ENCODE data around the gene CACNA1G.
A peak's percentile ranks its signal among the peaks of the same experiment; 100 is the strongest.

The CACNA1G gene

DNA sequence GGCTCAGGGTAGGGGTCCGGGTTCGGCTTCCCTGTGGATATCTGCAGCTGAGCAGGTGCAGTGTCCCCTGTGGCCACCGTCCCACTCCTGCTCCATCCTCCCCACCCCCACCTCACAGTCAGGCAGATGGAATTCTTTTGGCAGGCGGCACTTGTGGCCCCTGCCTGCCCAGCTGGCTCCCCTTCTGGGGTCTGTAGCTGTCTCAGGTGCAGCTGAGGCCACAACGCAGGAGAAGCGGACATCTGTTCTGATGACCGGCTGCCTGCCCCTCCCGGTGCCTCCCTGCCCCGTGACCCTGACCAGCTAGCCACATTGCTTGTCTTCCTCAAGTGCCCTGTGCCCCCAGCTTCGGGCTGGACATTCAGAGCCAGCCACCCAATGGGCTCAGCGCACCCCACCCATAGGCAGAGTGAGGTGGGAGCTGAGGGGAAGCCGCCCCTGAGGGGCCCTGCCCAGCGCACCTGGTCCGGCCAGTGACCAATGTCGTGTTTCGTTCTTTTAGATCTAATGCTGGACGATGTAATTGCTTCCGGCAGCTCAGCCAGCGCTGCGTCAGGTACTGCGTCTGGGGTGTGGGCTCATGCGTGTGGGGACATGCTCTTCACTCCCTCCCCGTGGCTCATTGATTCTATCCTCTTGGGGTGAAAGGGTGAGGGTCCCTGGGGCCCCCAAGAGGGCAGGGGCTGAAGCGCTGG, 49.0 kb downstream of the CACNA1G start:
- no peak overlapping the region for H3K27ac ChIP-seq (replicated peaks; ENCODE audit: low read length)
- no peaks in the 10 kb centered on the region for H3K27me3 ChIP-seq (ENCODE audit: control insufficient read depth in 3 of 3, insufficient read depth in 3 of 3, low read depth in 1 of 3, low read length in 3 of 3)
- H4K91ac ChIP-seq (ENCODE audit: low read depth, low read length, poor library complexity) = peak overlapping the region; percentile 76
- peak overlapping the region; percentile 71 for H3K23ac ChIP-seq (ENCODE audit: low read depth, low read length, poor library complexity)
- H2BK5ac ChIP-seq (ENCODE audit: low read length) = peak overlapping the region; percentile 73
- no peaks in the 10 kb centered on the region for H3K36me3 ChIP-seq (replicated peaks in 1 of 2; ENCODE audit: control insufficient read depth in 2 of 2, insufficient read depth in 2 of 2, low read length in 2 of 2)
- DNase-seq (ENCODE audit: low spot score) = no peak
- no peaks in the 10 kb centered on the region for H3K9me3 ChIP-seq (replicated peaks in 1 of 2; ENCODE audit: control insufficient read depth in 2 of 2, insufficient read depth in 1 of 2, low read depth in 1 of 2, low read length in 2 of 2)
- no peak overlapping the region for H2AFZ ChIP-seq (ENCODE audit: low read length)
- no CpG with 5 or more reads among the region's 24 CpGs for WGBS, 2 donors (ENCODE audit: extremely low coverage in 2 of 2, insufficient read length in 2 of 2, insufficient replicate concordance in 1 of 2)
- peaks cover 6 to 14% of the 10 kb centered on the region in 2 donors for H3K4me1 ChIP-seq (ENCODE audit: control insufficient read depth in 2 of 2, insufficient read depth in 1 of 2, low read depth in 1 of 2, low read length in 2 of 2)
- H3K4me2 ChIP-seq (ENCODE audit: insufficient read depth, low read length, poor library complexity, severe bottlenecking) = no peak overlapping the region
- no peak overlapping the region for H3K14ac ChIP-seq (ENCODE audit: low read length)
- no peak overlapping the region for H2BK120ac ChIP-seq (ENCODE audit: low read depth, low read length)
- peak overlapping the region; percentile 50 for H3K9ac ChIP-seq (ENCODE audit: low read depth, low read length, poor library complexity)
- peak overlapping the region; percentile 92 for H2BK15ac ChIP-seq (ENCODE audit: low read length)
- peak overlapping the region; percentile 89 for H3K18ac ChIP-seq (ENCODE audit: low read length)
- H3K79me1 ChIP-seq (ENCODE audit: low read depth, low read length) = no peaks in the 10 kb centered on the region
- H2AK5ac ChIP-seq (ENCODE audit: low read depth, low read length) = peak overlapping the region; percentile 95
- no peak overlapping the region for H2BK12ac ChIP-seq (ENCODE audit: low read length)
- peak overlapping the region; percentile 7 for H4K8ac ChIP-seq (ENCODE audit: low read depth, low read length)
- H3K4ac ChIP-seq (ENCODE audit: low read length) = peak overlapping the region; percentile 45
- no peak overlapping the region for H3K4me3 ChIP-seq (ENCODE audit: low read length in 2 of 2)

DNA sequence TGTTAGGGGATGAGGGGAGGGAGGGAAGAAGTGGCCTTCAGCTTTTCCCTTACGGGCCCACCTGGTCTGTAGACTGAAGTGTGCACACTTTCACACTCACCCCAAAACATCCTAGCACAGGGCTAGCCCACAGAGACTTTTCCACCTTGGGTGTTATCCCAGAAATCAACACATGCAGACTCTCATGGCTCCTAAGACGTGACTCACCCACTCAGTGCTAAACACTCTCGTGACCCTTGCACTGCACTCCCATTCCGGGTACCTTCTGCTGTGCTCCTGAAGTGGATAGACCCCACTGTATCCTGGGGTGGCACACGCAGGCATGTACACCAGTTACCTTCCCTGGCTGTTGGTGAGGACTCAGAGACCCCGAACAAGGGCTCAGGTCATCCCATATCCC, 51.1 kb downstream of the CACNA1G start:
- no peak overlapping the region for H4K91ac ChIP-seq (ENCODE audit: low read depth, low read length, poor library complexity)
- WGBS, 2 donors (ENCODE audit: extremely low coverage in 2 of 2, insufficient read length in 2 of 2, insufficient replicate concordance in 1 of 2) = no CpG with 5 or more reads among the region's 6 CpGs
- no peak overlapping the region for H3K4me2 ChIP-seq (ENCODE audit: insufficient read depth, low read length, poor library complexity, severe bottlenecking)
- H3K14ac ChIP-seq (ENCODE audit: low read length) = no peak overlapping the region
- H3K23ac ChIP-seq (ENCODE audit: low read depth, low read length, poor library complexity) = no peak overlapping the region
- no peak overlapping the region for H2AK5ac ChIP-seq (ENCODE audit: low read depth, low read length)
- no peak overlapping the region for H3K4me3 ChIP-seq (ENCODE audit: low read length in 2 of 2)
- peak overlapping the region; percentile 84 for H2BK15ac ChIP-seq (ENCODE audit: low read length)
- H2BK5ac ChIP-seq (ENCODE audit: low read length) = peak overlapping the region; percentile 26
- H3K27me3 ChIP-seq (ENCODE audit: control insufficient read depth in 3 of 3, insufficient read depth in 3 of 3, low read depth in 1 of 3, low read length in 3 of 3) = no peaks in the 10 kb centered on the region
- H2BK12ac ChIP-seq (ENCODE audit: low read length) = no peak overlapping the region
- no peaks in the 10 kb centered on the region for H3K9me3 ChIP-seq (replicated peaks in 1 of 2; ENCODE audit: control insufficient read depth in 2 of 2, insufficient read depth in 1 of 2, low read depth in 1 of 2, low read length in 2 of 2)
- no peak overlapping the region for H3K9ac ChIP-seq (ENCODE audit: low read depth, low read length, poor library complexity)
- H2AFZ ChIP-seq (ENCODE audit: low read length) = no peak overlapping the region
- no peak for DNase-seq (ENCODE audit: low spot score)
- no peak overlapping the region for H3K27ac ChIP-seq (replicated peaks; ENCODE audit: low read length)
- peaks cover 6 to 14% of the 10 kb centered on the region in 2 donors for H3K4me1 ChIP-seq (ENCODE audit: control insufficient read depth in 2 of 2, insufficient read depth in 1 of 2, low read depth in 1 of 2, low read length in 2 of 2)
- H4K8ac ChIP-seq (ENCODE audit: low read depth, low read length) = no peak overlapping the region
- no peaks in the 10 kb centered on the region for H3K79me1 ChIP-seq (ENCODE audit: low read depth, low read length)
- no peak overlapping the region for H3K4ac ChIP-seq (ENCODE audit: low read length)
- no peaks in the 10 kb centered on the region for H3K36me3 ChIP-seq (replicated peaks in 1 of 2; ENCODE audit: control insufficient read depth in 2 of 2, insufficient read depth in 2 of 2, low read length in 2 of 2)
- no peak overlapping the region for H3K18ac ChIP-seq (ENCODE audit: low read length)
- H2BK120ac ChIP-seq (ENCODE audit: low read depth, low read length) = no peak overlapping the region

DNA sequence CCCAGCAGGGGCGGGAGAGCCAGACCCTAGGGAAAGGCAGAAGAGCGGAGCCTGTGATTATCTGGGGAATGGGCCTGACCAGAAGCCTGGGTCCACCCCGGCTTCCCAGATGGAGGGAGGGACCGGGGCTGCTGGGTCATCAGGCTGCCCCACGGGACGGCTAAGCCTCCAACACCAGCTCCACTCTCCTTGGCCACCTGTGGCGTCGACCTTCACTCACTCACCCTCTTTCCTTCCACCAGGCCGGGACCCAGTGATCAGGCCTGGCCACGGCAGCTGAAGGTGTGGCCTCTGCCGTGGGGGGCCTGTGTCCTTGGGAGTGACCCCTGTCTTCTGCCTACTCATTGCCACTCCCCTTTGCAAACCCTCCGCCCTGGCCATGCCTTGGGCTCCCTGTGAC, 51.8 kb downstream of the CACNA1G start:
- no CpG with 5 or more reads among the region's 12 CpGs for WGBS, 2 donors (ENCODE audit: extremely low coverage in 2 of 2, insufficient read length in 2 of 2, insufficient replicate concordance in 1 of 2)
- Histone ChIP-seq H2BK120ac (ENCODE audit: low read depth, low read length) (no peak overlapping the region), H3K27me3 (ENCODE audit: control insufficient read depth in 3 of 3, insufficient read depth in 3 of 3, low read depth in 1 of 3, low read length in 3 of 3) (no peaks in the 10 kb centered on the region)

DNA sequence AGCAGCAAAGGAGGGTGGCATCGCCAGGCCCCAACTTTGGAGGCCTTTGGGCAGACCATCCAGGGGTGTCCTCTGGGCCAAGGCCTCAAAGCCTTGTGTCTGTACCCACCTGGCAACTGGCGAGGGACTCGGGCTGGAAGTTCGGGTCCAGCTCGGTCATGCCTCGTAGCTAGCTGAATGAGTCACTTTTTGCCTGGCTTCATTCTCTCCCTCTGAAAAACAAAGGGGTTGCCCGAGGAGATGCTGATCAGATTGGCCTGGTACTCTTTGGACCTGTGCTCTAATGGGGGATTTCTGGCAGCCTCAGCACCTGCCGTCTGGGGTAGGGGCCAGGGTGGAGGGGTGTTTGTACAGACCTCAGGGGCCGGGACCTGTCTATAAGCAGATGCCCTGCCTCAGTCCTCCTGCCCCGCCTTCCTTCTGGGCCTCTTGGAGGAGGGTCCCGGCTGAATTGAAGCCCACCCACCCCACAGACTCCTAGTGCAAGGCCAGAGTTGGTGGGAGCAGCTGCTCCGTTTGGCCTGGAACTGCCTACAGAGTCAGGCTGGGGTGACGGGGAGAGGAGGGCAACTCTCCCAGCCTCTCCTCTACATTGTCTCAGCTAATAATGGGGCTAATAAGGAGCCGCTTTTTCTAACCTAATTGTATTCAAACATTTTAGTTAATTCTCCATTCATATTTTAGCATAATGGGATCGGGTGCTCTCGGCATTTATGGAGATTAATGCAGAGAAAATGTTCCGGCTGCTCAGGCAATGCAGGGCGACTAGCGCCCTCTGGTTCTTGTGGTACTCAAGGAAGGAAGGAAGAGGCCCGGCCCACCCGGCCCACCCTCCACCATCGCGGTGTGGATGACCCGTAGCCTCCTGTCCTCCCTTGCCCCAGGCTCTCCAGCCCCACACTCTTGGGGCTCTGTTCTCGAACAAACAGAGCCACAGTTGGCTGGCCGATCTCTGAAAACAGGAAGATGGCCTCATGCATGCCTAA, 52.8 kb downstream of the CACNA1G start:
- peak overlapping the region; percentile 26 for H2BK5ac ChIP-seq (ENCODE audit: low read length)
- no peaks in the 10 kb centered on the region for H3K79me1 ChIP-seq (ENCODE audit: low read depth, low read length)
- peak overlapping the region; percentile 35 for H2BK120ac ChIP-seq (ENCODE audit: low read depth, low read length)
- H3K23ac ChIP-seq (ENCODE audit: low read depth, low read length, poor library complexity) = no peak overlapping the region
- no peak overlapping the region for H3K4me2 ChIP-seq (ENCODE audit: insufficient read depth, low read length, poor library complexity, severe bottlenecking)
- no peak overlapping the region for H3K9ac ChIP-seq (ENCODE audit: low read depth, low read length, poor library complexity)
- peak overlapping the region; percentile 93 for H2AK5ac ChIP-seq (ENCODE audit: low read depth, low read length)
- no peak overlapping the region for H3K4ac ChIP-seq (ENCODE audit: low read length)
- WGBS, 2 donors (ENCODE audit: extremely low coverage in 2 of 2, insufficient read length in 2 of 2, insufficient replicate concordance in 1 of 2) = no CpG with 5 or more reads among the region's 26 CpGs
- no peaks in the 10 kb centered on the region for H3K36me3 ChIP-seq (replicated peaks in 1 of 2; ENCODE audit: control insufficient read depth in 2 of 2, insufficient read depth in 2 of 2, low read length in 2 of 2)
- H3K9me3 ChIP-seq (replicated peaks in 1 of 2; ENCODE audit: control insufficient read depth in 2 of 2, insufficient read depth in 1 of 2, low read depth in 1 of 2, low read length in 2 of 2) = no peaks in the 10 kb centered on the region
- no peaks in the 10 kb centered on the region for H3K27me3 ChIP-seq (ENCODE audit: control insufficient read depth in 3 of 3, insufficient read depth in 3 of 3, low read depth in 1 of 3, low read length in 3 of 3)
- peak overlapping the region; percentile 84 for H2BK15ac ChIP-seq (ENCODE audit: low read length)
- no peak overlapping the region for H3K4me3 ChIP-seq (ENCODE audit: low read length in 2 of 2)
- H2AFZ ChIP-seq (ENCODE audit: low read length) = no peak overlapping the region
- H3K14ac ChIP-seq (ENCODE audit: low read length) = peak overlapping the region; percentile 17
- H3K18ac ChIP-seq (ENCODE audit: low read length) = peak overlapping the region; percentile 38
- no peak for DNase-seq (ENCODE audit: low spot score)
- peaks cover 6 to 14% of the 10 kb centered on the region in 2 donors for H3K4me1 ChIP-seq (ENCODE audit: control insufficient read depth in 2 of 2, insufficient read depth in 1 of 2, low read depth in 1 of 2, low read length in 2 of 2)
- H4K91ac ChIP-seq (ENCODE audit: low read depth, low read length, poor library complexity) = peak overlapping the region; percentile 50
- no peak overlapping the region for H2BK12ac ChIP-seq (ENCODE audit: low read length)
- no peak overlapping the region for H4K8ac ChIP-seq (ENCODE audit: low read depth, low read length)
- no peak overlapping the region for H3K27ac ChIP-seq (replicated peaks; ENCODE audit: low read length)

More for the DNA sequence above, 51.8 kb downstream of the CACNA1G start:
- no peak overlapping the region for H4K91ac ChIP-seq (ENCODE audit: low read depth, low read length, poor library complexity)
- H3K4me3 ChIP-seq (ENCODE audit: low read length in 2 of 2) = no peak overlapping the region
- peak overlapping the region; percentile 84 for H2BK15ac ChIP-seq (ENCODE audit: low read length)
- peak overlapping the region; percentile 26 for H2BK5ac ChIP-seq (ENCODE audit: low read length)
- H3K27ac ChIP-seq (replicated peaks; ENCODE audit: low read length) = no peak overlapping the region
- no peaks in the 10 kb centered on the region for H3K79me1 ChIP-seq (ENCODE audit: low read depth, low read length)
- peak overlapping the region; percentile 18 for H3K4ac ChIP-seq (ENCODE audit: low read length)
- peak overlapping the region; percentile 68 for H2BK12ac ChIP-seq (ENCODE audit: low read length)
- H2AFZ ChIP-seq (ENCODE audit: low read length) = no peak overlapping the region
- H3K4me2 ChIP-seq (ENCODE audit: insufficient read depth, low read length, poor library complexity, severe bottlenecking) = no peak overlapping the region
- no peak for DNase-seq (ENCODE audit: low spot score)
- peak overlapping the region; percentile 77 for H3K18ac ChIP-seq (ENCODE audit: low read length)
- peak overlapping the region; percentile 87 for H3K23ac ChIP-seq (ENCODE audit: low read depth, low read length, poor library complexity)
- peaks cover 6 to 14% of the 10 kb centered on the region in 2 donors for H3K4me1 ChIP-seq (ENCODE audit: control insufficient read depth in 2 of 2, insufficient read depth in 1 of 2, low read depth in 1 of 2, low read length in 2 of 2)
- H3K9me3 ChIP-seq (replicated peaks in 1 of 2; ENCODE audit: control insufficient read depth in 2 of 2, insufficient read depth in 1 of 2, low read depth in 1 of 2, low read length in 2 of 2) = no peaks in the 10 kb centered on the region
- H3K9ac ChIP-seq (ENCODE audit: low read depth, low read length, poor library complexity) = peak overlapping the region; percentile 18
- H2AK5ac ChIP-seq (ENCODE audit: low read depth, low read length) = peak overlapping the region; percentile 93
- no peaks in the 10 kb centered on the region for H3K36me3 ChIP-seq (replicated peaks in 1 of 2; ENCODE audit: control insufficient read depth in 2 of 2, insufficient read depth in 2 of 2, low read length in 2 of 2)
- peak overlapping the region; percentile 78 for H3K14ac ChIP-seq (ENCODE audit: low read length)
- peak overlapping the region; percentile 32 for H4K8ac ChIP-seq (ENCODE audit: low read depth, low read length)

All from neuronal stem cell (in vitro differentiated cells).